HPDE6-E6E7 (cell line): Measurements from ENCODE around the gene PSMD1.
"Not testable (repeated sequence)": the region's sequence is repeated elsewhere in the genome, so short reads cannot be mapped to it uniquely, and the experiment has no call there.

Experiments
- DNase-seq: peaks from one replicate; pipeline ENCODE4 v3.0.0; 2011; ENCODE audit warnings: missing footprints; ENCODE audit errors: extremely low spot score

The PSMD1 gene

DNA sequence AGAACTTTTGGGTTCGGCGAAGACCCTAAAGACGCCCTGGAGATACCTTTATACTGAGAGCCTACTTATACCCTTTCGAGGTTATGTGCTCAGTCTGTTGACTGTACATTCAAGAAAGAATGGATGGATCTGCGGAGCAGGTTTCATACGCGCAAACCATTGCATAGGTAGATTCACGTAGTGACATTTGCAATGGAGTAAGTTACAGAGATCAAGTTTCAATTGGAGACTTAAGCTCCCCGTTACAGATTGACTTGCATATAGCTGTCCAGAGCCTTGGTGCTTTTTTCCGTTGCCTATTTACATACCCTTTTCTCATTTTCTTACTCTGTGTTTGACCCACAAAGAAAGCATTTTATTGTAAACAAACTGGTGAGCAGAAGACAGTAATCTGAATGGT lies 923 bp downstream of the PSMD1 start:
- DNase-seq, result no peak

DNA sequence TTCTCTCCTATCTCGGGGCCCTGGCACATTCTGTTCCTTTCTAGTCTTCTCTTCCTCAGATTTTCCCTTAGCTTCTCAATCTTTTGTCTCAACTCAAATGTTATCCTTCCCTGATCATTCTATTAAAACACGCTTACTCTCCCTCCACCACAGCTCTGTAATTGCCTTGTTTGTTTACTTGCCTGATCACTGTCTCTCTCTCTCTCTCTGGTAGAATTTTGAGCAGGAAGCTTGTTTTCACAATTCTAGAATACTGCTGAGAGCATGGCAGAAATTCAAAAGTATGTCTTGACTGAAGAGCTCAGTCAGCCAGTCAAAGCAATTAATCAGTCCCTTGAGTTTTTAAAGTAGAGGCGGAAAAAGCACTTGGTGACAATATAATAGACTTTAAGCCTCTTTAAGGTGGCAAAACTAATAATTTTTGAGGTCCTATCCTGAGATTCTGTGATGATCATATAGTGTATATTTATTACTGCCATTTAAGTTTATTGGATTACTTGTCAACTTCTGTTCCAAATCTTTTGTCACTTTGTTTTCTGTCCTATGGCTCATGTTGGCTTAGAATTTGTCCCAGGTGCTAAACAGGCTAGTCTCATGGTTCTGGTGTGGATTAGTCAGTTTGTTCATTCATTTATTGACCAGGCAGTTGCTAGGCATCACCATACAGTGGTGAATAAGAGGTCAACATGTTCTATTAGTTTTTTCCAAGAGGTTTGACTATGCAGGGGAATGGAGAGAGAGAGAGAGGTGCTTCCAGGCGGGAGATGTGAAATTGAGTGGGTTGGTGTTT lies 2.3 kb downstream of the PSMD1 start:
- no peak for DNase-seq

- no peak for DNase-seq
These were observed 3.1 kb downstream of the PSMD1 start for GRCh38 chr2:231059756-231060155.

GRCh38 chr2:231062776-231063175 lies 6.1 kb downstream of the PSMD1 start:
- no peak for DNase-seq

DNA sequence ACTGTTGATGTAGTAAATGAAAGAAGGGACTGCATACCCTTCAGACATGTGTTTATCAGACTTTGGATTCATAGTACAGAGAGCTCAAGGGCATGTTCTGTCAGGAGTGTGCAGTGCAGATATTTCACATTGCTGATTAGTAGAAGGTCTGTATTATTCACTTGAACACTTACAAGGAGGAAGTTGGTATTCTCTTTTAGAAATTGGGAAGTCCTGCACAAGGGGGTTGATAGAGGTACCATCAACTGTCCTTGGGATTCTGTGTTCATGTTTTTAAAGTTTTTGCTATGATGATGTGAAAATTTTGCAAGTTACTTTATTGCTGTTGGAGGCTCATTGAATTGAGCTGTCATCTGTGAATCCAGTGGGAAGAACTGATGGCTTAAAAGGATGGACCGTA lies 6.7 kb downstream of the PSMD1 start:
- DNase-seq, result no peak

GRCh38 chr2:231065966-231066365 lies 9.3 kb downstream of the PSMD1 start:
- DNase-seq, result no peak

DNA sequence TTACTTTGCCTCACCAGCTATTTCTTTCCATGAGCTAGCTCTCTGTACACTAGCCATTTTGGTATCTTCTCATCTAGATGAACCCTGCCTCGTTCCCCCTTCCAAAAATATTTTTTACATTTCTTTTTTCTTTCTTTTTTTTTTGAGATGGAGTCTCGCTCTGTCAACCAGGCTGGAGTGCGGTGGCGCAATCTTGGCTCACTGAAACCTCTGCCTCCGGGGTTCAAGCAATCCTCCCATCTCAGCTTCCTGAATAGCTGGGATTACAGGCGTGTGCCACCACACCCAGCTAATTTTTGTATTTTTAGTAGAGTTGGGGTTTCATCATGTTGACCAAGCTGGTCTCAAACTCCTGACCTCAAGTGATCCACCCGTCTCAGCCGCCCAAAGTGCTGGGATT lies 10.9 kb downstream of the PSMD1 start:
- not testable (repeated sequence) for DNase-seq

DNA sequence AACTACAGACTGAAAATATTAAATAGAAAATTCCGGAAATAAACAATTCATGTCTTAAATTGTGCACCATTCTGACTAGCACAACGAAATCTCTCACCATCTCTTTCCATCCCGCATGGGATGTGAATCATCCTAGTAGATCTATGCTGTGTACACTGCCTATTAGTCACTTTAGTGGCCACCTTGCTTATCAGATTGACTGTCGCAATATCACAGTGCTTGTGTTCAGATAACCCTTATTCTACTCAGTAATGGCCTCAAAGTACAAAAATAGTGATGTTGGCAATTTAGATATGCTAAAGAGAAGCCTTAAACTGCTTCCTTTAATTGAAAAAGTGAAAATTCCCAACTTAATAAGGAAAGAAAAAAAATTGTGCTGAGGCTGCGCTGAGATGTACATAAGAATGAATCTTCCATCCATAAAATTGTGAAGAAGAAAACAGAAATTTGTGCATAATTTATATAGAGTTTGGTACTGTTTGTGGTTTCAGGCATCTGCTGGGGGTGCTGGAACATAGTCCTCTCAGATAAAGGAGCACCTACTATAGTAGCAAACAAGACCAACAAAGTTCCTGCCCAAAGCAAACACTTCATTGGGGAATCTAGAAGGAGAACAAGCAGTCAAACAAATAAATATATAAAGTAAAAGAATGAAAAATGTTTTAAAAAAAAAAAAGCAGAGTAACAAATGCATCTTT lies 12.0 kb downstream of the PSMD1 start:
- DNase-seq, result no peak

GRCh38 chr2:231069379-231070054 lies 12.8 kb downstream of the PSMD1 start:
- no peak for DNase-seq

- DNase-seq, result no peak
These were observed 27.9 kb downstream of the PSMD1 start for GRCh38 chr2:231084565-231084964.

DNA sequence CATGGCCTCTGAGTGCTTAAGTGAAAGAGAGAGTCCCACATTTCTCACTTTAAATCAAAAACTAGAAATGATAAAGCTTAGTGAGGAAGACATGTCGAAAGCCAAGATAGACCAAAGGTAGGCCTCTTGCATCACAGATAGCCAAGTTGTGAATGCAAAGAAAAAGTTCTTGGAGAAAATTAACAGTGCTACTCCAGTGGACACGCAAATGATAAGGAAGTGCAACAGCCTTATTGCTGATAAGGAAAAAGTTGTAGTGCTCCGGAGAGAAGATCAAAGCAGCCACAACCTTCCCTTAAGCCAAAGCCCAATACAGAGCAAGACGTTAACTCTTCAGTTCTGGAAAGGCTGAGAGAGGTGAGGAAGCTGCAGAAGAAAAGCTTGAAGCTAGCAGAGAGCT lies 32.1 kb downstream of the PSMD1 start:
- DNase-seq, result no peak

GRCh38 chr2:231093933-231094332 lies 37.3 kb downstream of the PSMD1 start:
- no peak for DNase-seq

DNA sequence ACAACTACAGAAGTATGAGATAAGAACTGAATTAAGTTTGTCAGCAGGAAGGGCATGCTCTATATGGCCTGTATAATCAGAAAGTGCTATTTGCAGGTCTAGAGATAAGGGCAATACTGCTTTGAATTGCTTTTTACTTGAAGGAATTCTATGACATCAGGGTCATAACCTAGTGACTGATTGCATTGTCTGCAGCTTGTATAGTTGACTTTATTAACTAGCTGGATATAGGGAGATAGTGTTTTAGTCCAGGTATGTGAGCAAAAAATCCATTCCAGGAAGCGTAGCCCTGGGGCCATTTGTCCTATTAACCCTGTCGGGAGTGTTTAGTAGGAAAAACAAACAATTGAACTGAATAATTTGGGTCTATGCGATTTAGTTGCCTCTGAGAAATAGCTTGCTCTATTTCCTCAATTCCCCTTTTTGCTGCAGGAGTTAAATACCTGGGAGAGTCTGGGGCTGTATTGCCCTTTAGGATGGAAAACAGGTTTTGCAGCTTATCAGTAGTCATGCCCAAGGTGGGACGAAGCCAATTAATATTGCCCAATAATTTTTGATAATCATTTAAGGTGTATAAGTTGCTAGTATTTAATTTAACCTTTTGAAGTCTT lies 38.2 kb downstream of the PSMD1 start:
- no peak for DNase-seq

- no peak for DNase-seq
These were observed 43.3 kb downstream of the PSMD1 start for GRCh38 chr2:231099918-231100317.

DNA sequence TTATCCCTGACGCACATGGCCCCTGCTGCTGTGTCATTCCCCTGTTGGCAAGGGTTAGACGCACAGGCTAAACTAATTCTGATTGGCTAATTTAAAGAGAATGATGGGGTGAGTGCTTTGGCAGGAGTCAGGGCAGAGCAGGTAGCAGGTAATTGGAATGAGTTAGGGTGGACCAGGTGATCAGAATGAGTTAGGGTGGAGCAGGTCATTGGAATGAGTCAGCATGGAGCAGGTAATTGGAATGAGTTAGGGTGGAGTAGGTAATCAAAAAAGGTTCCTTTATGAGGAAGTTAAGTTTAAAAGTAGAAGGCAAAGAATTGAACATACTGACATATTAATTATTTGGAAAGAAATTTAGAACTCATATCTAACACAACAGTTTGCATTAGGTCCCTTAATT lies 43.7 kb downstream of the PSMD1 start:
- not testable (repeated sequence) for DNase-seq

GRCh38 chr2:231100990-231101389 lies 44.3 kb downstream of the PSMD1 start:
- no peak for DNase-seq

DNA sequence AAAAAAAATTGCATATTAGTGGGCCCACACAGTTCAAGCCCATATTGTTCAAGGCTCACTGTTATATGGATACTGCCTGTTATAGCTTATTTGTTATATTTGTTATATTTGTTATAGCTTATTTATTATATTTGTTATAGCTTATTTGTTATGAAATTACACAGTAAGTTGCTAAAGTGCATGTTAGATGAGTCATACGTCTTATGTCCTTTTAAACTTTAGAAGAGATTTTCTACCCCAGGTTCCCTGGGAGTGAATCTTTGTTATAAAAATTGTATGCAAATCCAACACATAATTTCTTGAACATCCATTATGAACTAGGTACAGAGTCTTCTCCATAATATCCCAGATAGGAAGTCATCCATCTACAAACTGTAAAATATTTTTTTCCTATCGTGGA lies 46.1 kb downstream of the PSMD1 start:
- DNase-seq, result no peak

DNA sequence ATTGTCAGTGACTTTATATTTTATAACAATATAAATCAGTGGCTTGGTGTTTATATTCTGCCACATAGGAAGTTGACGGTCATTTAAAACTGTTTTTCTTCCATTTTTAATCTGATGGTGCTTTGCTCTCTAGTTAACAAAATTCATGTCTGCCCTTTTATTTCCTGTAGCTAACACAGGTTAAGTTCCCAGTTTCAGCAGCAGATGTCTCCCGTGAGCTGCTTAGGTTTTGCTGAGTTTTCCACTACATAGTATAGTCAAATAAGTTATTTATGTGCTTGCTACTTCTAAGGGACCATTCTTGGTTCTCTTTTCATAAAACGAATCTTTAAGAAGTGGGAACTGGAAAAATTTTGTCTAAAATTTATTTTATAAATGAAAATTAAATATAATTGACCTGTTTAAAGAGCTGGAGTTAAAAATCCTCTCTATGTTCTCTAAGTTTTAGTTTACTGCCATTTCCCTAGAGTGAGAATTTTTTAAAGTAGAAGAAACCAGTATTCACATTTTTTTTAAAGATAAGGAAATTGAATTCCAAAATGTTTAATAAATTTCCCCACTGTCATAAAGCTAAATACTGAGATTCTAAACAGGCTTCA lies 47.5 kb downstream of the PSMD1 start:
- DNase-seq, result peak; percentile 7

DNA sequence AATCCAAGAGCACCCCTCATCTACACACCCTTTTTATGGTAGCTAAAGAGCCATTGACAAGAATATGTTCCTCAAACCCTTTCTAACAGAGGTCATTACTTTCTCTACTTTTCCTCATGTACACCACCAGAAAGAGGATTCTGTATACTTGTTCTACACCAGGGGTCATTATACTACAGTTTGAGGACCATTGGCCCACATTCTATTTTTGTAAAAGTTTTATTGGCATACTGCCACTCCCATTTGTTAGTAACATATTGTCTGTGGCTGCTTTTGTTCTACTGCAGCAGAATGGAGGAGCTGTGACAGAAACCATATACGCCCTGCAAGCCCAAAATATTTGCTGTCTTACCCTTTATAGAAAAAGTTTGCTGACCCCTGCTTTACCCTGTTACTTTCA lies 53.9 kb downstream of the PSMD1 start:
- no peak for DNase-seq

GRCh38 chr2:231111987-231112386 lies 55.3 kb downstream of the PSMD1 start:
- DNase-seq, result no peak

GRCh38 chr2:231113489-231113888 lies 56.8 kb downstream of the PSMD1 start:
- no peak for DNase-seq

- no peak for DNase-seq
These were observed 59.0 kb downstream of the PSMD1 start for GRCh38 chr2:231115651-231116050.
